Measurements from ENCODE around the gene ZXDC.
A peak's percentile ranks its signal among the peaks of the same experiment; 100 is the strongest.

The ZXDC gene

DNA sequence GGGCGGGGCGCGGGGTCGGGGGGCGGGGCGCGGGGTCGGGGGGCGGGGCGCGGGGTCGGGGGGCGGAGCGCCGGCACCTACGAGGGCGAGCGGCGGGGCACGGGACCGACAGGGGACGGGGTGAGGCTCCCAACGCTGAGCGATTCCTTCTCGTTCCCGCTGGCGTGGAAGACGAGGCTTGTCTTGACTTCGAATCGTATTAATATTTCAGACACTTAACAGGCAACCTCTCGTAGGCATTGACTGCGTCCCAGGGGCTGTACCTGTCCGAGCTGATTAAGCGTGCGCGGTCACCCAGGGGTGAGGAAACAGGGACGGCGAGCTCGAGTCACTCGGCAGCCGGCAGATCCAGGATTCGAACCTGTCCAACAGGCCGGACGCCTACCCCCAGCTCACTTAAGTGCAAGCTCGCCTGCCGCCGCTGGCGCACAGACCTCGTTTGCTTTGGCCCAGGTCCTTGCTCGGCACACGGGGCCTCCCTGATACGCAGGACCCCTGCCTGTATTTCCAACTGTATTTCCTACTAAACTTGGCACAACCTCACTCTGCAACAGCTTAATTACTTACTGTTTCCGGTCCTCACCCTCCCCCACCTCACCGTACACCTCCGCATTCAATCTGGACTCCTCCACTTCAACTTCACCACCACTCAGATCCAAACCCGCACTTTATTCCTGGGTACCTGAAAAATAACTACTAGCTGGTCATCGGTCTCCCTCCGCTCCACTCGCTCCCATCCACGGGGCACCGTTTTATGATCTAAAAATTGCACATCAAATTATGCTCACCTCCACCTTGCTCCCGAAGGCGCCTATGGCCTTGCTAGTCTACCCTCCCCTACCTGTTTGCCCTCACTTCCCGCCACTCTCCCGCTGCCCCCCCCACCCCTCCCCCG is 722 bp upstream of the ZXDC start:
- Mint-ChIP-seq H3K9me3 (no peaks in the 10 kb centered on the region), H3K4me1 (ENCODE audit: low read depth) (peaks cover 40% of the 10 kb centered on the region), H3K27ac (peak overlapping the region; percentile 86), H3K27me3 (no peaks in the 10 kb centered on the region), H3K36me3 (ENCODE audit: low read depth) (peaks cover 20% of the 10 kb centered on the region), H3K4me3 (peak overlapping the region; percentile 80)

DNA sequence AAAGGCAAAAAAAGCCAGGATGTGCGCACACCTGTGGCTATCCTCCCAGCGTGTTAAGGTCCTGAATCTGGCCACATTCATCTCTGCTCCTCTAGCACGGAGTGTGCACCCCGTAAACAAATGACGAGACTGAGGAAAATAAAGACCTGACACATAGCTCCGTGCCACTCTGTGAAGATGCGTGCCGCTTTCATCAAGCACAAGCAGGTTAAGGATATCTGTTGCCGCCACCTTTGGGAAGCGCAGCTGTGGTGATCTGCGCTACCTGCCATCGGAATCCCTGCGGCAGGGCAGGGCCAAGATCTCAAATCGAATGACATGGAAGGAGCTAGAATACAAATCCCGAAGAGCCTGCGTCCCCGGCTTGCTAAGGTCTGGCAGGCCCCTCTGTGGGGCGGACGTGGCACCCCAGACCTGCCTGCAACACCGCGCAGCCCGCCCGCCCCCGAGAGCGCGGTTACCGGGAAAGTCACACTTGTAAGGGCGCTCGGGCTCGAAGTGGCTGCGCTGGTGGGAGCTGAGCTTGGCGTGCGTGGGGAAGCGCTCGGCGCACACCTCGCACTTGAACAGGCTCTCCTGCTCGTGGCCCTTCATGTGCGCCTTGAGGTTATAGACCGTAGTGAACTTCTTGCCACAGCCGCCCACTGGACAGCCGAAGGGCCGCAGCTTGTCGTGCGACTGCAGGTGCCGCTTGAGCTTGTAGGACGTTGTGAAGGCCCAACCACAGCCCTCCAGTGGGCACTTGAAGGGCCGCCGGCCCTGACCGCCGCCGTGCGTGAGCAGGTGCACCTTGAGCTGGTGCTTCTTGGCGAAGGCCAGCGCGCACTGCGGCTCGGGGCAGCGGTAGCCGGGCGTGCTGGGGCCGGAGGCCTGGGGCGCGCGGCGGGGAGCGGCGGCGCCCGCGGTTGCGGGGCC is 936 bp downstream of the ZXDC start:
- no peaks in the 10 kb centered on the region for H3K27me3 Mint-ChIP-seq
- H3K4me1 Mint-ChIP-seq (ENCODE audit: low read depth): peaks cover 49% of the 10 kb centered on the region
- H3K9me3 Mint-ChIP-seq: no peaks in the 10 kb centered on the region
- peak overlapping the region; percentile 96 for H3K4me3 Mint-ChIP-seq
- peak overlapping the region; percentile 92 for H3K27ac Mint-ChIP-seq
- H3K36me3 Mint-ChIP-seq (ENCODE audit: low read depth): peaks cover 36% of the 10 kb centered on the region

- Mint-ChIP-seq H3K4me1 (ENCODE audit: low read depth) (peaks cover 61% of the 10 kb centered on the region), H3K4me3 (peak overlapping the region; percentile 96), H3K27me3 (no peaks in the 10 kb centered on the region), H3K27ac (peak overlapping the region; percentile 67), H3K36me3 (ENCODE audit: low read depth) (peaks cover 49% of the 10 kb centered on the region), H3K9me3 (no peaks in the 10 kb centered on the region)
Measured at GRCh38 chr3:126473292-126474168, 2.2 kb downstream of the ZXDC start.

- peak overlapping the region; percentile 67 for H3K27ac Mint-ChIP-seq
- H3K4me1 Mint-ChIP-seq (ENCODE audit: low read depth): peaks cover 69% of the 10 kb centered on the region
- H3K9me3 Mint-ChIP-seq: no peaks in the 10 kb centered on the region
- peak overlapping the region; percentile 96 for H3K4me3 Mint-ChIP-seq
- H3K27me3 Mint-ChIP-seq: no peaks in the 10 kb centered on the region
- H3K36me3 Mint-ChIP-seq (ENCODE audit: low read depth): peaks cover 58% of the 10 kb centered on the region
Measured at GRCh38 chr3:126472277-126473006, 3.2 kb downstream of the ZXDC start.

DNA sequence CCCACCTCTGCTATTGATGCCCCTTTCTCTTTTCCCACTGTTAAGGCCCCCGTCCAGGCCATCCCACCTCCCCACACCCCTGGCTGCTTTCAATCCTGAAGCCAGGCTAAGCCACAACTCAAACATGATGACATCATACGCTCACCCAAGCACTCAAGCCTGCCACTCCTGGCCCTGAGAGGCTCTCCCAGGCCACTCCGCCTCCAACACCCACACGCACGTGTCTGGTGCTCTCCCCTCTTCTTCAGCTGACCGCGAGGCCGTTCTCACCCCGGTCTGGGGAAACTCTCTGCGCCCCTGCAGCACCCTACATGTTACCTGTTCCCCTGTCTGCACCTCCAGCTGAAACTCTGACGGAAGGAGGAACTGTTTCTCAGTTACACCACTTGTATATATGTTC is 6.2 kb downstream of the ZXDC start:
- peaks cover 63% of the 10 kb centered on the region for H3K4me1 Mint-ChIP-seq (ENCODE audit: low read depth)
- no peak overlapping the region for H3K4me3 Mint-ChIP-seq
- H3K27ac Mint-ChIP-seq: peak overlapping the region; percentile 37

GRCh38 chr3:126468028-126468891 is 7.4 kb downstream of the ZXDC start:
- Mint-ChIP-seq H3K4me3 (no peak overlapping the region), H3K36me3 (ENCODE audit: low read depth) (peaks cover 80% of the 10 kb centered on the region), H3K4me1 (ENCODE audit: low read depth) (peaks cover 53% of the 10 kb centered on the region), H3K9me3 (no peaks in the 10 kb centered on the region), H3K27me3 (no peaks in the 10 kb centered on the region), H3K27ac (peak overlapping the region; percentile 38)

More for the DNA sequence above, 6.2 kb downstream of the ZXDC start:
- Mint-ChIP-seq H3K27me3 (no peaks in the 10 kb centered on the region), H3K36me3 (ENCODE audit: low read depth) (peaks cover 79% of the 10 kb centered on the region), H3K9me3 (no peaks in the 10 kb centered on the region)

- Mint-ChIP-seq H3K4me1 (ENCODE audit: low read depth) (peaks cover 46% of the 10 kb centered on the region), H3K9me3 (no peaks in the 10 kb centered on the region), H3K27me3 (no peaks in the 10 kb centered on the region), H3K27ac (no peak overlapping the region), H3K4me3 (no peak overlapping the region), H3K36me3 (ENCODE audit: low read depth) (peaks cover 74% of the 10 kb centered on the region)
Measured at GRCh38 chr3:126467611-126467955, 8.1 kb downstream of the ZXDC start.

GRCh38 chr3:126466886-126467610 is 8.6 kb downstream of the ZXDC start:
- no peak overlapping the region for H3K4me3 Mint-ChIP-seq
- no peaks in the 10 kb centered on the region for H3K27me3 Mint-ChIP-seq
- no peak overlapping the region for H3K27ac Mint-ChIP-seq
- peaks cover 70% of the 10 kb centered on the region for H3K36me3 Mint-ChIP-seq (ENCODE audit: low read depth)
- peaks cover 40% of the 10 kb centered on the region for H3K4me1 Mint-ChIP-seq (ENCODE audit: low read depth)
- no peaks in the 10 kb centered on the region for H3K9me3 Mint-ChIP-seq

DNA sequence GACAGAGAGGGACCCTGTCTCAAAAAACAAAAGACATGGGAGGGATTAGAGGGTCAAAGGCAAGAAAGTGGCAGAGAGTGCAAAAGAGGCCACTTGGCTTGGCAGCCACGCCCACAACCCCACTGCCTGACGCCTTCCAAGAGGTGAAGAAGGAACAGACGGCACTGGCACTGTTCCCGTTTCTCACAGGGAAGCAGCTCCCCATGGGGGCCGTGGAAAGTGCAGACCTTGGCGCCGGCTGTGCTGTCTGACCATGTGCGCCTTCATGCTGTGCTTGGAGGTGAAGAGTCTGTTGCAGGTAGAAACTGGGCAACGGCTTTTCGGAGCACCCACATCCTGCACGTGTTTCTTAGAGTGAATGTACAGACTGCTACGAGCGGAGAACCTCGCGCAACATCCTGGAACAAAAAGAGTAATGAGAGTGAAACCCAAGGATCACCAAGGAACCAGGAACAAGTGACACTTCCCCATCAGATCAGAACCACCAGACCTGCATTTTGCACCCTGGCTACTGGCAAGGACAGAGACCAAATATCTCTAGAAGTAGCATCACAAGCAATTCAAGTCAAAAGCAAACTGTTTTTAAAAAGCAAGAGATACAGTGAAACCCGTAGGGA is 9.7 kb downstream of the ZXDC start:
- no peaks in the 10 kb centered on the region for H3K27me3 Mint-ChIP-seq
- peaks cover 70% of the 10 kb centered on the region for H3K36me3 Mint-ChIP-seq (ENCODE audit: low read depth)
- peak overlapping the region; percentile 15 for H3K27ac Mint-ChIP-seq

GRCh38 chr3:126464997-126465396 is 10.7 kb downstream of the ZXDC start:
- Mint-ChIP-seq H3K27ac (no peak overlapping the region), H3K27me3 (no peaks in the 10 kb centered on the region), H3K4me3 (no peak overlapping the region), H3K36me3 (ENCODE audit: low read depth) (peaks cover 68% of the 10 kb centered on the region), H3K9me3 (no peaks in the 10 kb centered on the region), H3K4me1 (ENCODE audit: low read depth) (peaks cover 28% of the 10 kb centered on the region)

More for the DNA sequence above, 9.7 kb downstream of the ZXDC start:
- no peak overlapping the region for H3K4me3 Mint-ChIP-seq
- peaks cover 34% of the 10 kb centered on the region for H3K4me1 Mint-ChIP-seq (ENCODE audit: low read depth)
- no peaks in the 10 kb centered on the region for H3K9me3 Mint-ChIP-seq

DNA sequence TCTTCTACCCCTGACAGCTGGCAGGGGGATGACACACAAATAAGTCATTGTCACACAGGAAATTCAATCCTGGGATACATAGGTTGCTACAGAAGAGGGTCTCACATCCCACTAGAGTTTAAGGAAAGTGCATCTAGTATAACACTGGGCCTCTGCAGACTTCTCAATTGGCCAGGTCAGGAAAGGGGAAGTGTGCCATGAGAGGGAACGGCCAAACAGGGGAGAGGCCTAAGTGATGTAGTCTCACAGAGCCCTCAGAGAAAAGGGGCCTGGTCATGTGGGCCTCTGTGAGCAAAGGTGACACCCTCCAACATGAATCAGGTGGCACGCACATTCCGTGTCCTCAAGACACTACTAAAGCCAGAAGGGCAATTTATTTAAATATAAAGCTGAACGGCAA is 11.2 kb downstream of the ZXDC start:
- Mint-ChIP-seq H3K27ac (no peak overlapping the region), H3K9me3 (no peaks in the 10 kb centered on the region), H3K4me3 (no peak overlapping the region), H3K36me3 (ENCODE audit: low read depth) (peaks cover 68% of the 10 kb centered on the region), H3K27me3 (no peaks in the 10 kb centered on the region), H3K4me1 (ENCODE audit: low read depth) (peaks cover 24% of the 10 kb centered on the region)

DNA sequence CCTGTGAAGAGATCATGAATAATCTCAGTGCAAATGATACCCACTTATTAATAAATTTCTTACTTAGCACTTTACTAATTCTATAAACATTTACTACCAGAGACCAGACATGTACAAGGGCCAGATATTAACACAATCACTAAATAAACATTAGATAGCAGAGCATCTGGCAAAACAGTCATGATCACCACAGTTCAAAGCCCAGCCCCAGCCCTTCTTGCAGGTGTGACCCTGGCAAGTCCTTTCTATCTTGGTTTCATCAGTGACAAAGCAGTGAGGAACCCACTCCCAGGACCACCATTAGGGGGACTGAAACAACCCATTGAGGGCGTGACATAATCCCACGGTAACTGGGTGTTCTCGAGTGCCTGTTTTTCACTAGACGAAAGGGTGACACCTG is 11.6 kb downstream of the ZXDC start:
- H3K36me3 Mint-ChIP-seq (ENCODE audit: low read depth): peaks cover 68% of the 10 kb centered on the region
- H3K27ac Mint-ChIP-seq: no peak overlapping the region
- H3K4me3 Mint-ChIP-seq: no peak overlapping the region
- no peaks in the 10 kb centered on the region for H3K27me3 Mint-ChIP-seq
- no peaks in the 10 kb centered on the region for H3K9me3 Mint-ChIP-seq
- peaks cover 20% of the 10 kb centered on the region for H3K4me1 Mint-ChIP-seq (ENCODE audit: low read depth)

All from stimulated activated naive CD8-positive, alpha-beta T cell treated with anti-CD3 and anti-CD28 coated beads, Interleukin-15, Interleukin-2, amounts not matched to agents 100 ng/mL and 50 ng/mL, for 24 hours (primary cell).